Fibroblast of villous mesenchyme (primary cell): ENCODE data around the gene PTPRM. TPM values are rescaled to one million over a fixed set of nuclear protein-coding genes. Genes with fewer than 3 reads are reported as not detected.

Experiments used
- DNase-seq: peaks from one replicate; pipeline ENCODE4 v3.0.0-alpha.2; 2010; ENCODE audit warnings: low read depth
- H3K4me3 ChIP-seq: 2 replicates; pipeline ENCODE4 v1.5.1; 2011; ENCODE audit warnings: low read depth, mild to moderate bottlenecking, low read length
- CTCF ChIP-seq: IDR thresholded peaks from 2 replicates; pipeline ENCODE4 v1.5.1; 2012; ENCODE audit warnings: low read depth, mild to moderate bottlenecking, low read length; ENCODE audit not compliant: insufficient read depth
- total RNA-seq: library from RNA; depleted of rRNA; stranded (reverse); fragments of >200 nt; gene quantifications from 2 replicates; pipeline ENCODE4 v1.2.3, GENCODE V29; 2012

The PTPRM gene
- total RNA-seq, 1 donor, result 56.1 TPM

GRCh38 chr18:8299054-8299980 is 732.2 kb downstream of the PTPRM start:
- TF ChIP-seq CTCF, result no peak
- DNase-seq, result no peak
- H3K4me3 ChIP-seq, result no peak overlapping the region

GRCh38 chr18:8300751-8301410 is 733.8 kb downstream of the PTPRM start:
- no peak for DNase-seq
- no peak for TF ChIP-seq CTCF
- no peak overlapping the region for H3K4me3 ChIP-seq

GRCh38 chr18:8301427-8302172 is 734.5 kb downstream of the PTPRM start:
- H3K4me3 ChIP-seq, result no peak overlapping the region
- DNase-seq, result no peak
- TF ChIP-seq CTCF, result no peak

DNA sequence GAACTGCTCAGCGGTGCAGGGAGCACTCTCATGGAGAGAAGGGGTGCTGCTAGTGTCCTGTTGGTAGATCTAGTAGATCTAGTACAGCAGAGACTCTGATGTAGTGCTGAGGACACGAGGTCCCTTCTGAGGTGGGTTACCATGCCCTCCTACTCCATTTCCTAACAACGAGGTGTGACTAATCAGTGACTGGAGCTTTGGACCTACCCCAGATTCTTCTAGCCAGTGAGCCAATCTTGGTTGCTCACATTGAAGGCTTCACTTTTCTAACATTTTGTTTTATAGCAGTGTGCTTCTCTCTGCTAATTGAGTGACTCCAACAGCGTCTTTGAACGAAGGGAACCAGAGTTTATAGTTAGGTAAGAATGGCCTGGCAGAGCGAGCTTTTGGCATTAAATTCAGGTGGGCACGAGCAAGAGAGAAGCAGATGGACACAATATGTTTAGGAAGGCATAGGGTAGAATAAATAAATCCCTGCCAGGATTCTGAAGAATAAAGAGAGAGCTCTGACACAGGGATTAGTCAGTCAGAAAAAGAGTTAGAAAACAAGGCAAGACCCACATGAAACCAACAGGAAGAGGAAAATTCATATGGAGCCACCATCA is 736.1 kb downstream of the PTPRM start:
- TF ChIP-seq CTCF, result no peak
- no peak for DNase-seq
- H3K4me3 ChIP-seq, result no peak overlapping the region

DNA sequence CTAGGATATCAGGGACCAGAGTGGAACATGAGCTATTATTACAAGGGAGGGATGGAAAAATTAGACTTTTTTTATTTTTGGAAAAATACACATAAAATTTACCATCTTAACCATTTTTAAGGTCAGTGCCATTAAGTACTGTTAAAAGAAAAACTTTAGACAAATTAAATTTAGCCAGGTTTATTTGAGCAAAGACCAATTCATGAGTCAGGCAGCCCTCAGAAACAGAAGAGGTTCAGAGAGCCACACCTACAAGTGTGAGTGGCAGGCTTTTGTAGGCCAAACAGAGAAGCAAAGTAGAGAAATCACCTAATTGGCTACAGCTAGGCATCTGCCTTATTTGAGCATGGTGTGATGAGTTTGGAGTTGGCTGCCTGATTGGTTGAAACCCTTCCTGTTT is 740.8 kb downstream of the PTPRM start:
- no peak overlapping the region for H3K4me3 ChIP-seq
- no peak for TF ChIP-seq CTCF
- no peak for DNase-seq

GRCh38 chr18:8313043-8313442 is 745.9 kb downstream of the PTPRM start:
- no peak overlapping the region for H3K4me3 ChIP-seq
- TF ChIP-seq CTCF, result no peak
- no peak for DNase-seq
